ENCODE results near the gene ADIPOR1. TPM values are rescaled to one million over a fixed set of nuclear protein-coding genes. Genes with fewer than 3 reads are reported as not detected.

The ADIPOR1 gene
- polyA plus RNA-seq, 2 of the 4 experiments (the other 2 are of a cell fraction): 56.4 to 131 TPM

GRCh38 chr1:202944438-202944921 is 13.6 kb downstream of the ADIPOR1 start:
- DNase-seq (ENCODE audit: low read depth in 1 of 2, low spot score in 1 of 2) (no peak), FAIRE-seq (no peak), ATAC-seq (no peak)
- Histone ChIP-seq H3K4me1 (no peaks in the 10 kb centered on the region), H3K4me2 (no peak overlapping the region), H3K4me3 (no peak overlapping the region), H3K27ac (no peak overlapping the region), H3K9me3 (no peaks in the 10 kb centered on the region)
- 92% methylated on average over 5 of the region's 5 CpGs for WGBS (ENCODE audit: missing lambda C conversion rate)
- CTCF ChIA-PET: interaction anchor here (1.7 kb wide), 1 partner anchor 15 kb away, joined by 5 read pairs; no protein-coding TSS in a partner anchor
- TF ChIP-seq KDM5A (IDR thresholded peaks at IDR 0.05) (no peak), FOSB (CRISPR knock-in tag; IDR thresholded peaks at IDR 0.05) (no peak)
- POLR2A ChIA-PET: interaction anchor here (1.2 kb wide), 1 partner anchor 10 kb away, joined by 5 read pairs; no protein-coding TSS in a partner anchor

- ChIA-PET CTCF (interaction anchor here (2.5 kb wide), 1 partner anchor 10 kb away, joined by 8 read pairs; no protein-coding TSS in a partner anchor), POLR2A (no interaction called here)
- 96% methylated on average over 1 of the region's 1 CpG for WGBS (ENCODE audit: missing lambda C conversion rate)
- FAIRE-seq (no peak), ATAC-seq (no peak), DNase-seq (ENCODE audit: low read depth in 1 of 2, low spot score in 1 of 2) (no peak)
- H3K27ac ChIP-seq: no peak overlapping the region
- H3K4me2 ChIP-seq: no peak overlapping the region
- TF ChIP-seq JUNB (IDR thresholded peaks at IDR 0.05) (no peak), ESRRA (IDR thresholded peaks at IDR 0.05; ENCODE audit: borderline replicate concordance, low read length) (no peak), MAZ (IDR thresholded peaks at IDR 0.05; ENCODE audit: borderline replicate concordance, low read depth, low read length) (no peak), KDM5A (IDR thresholded peaks at IDR 0.05) (no peak), E2F6 (IDR thresholded peaks at IDR 0.05; ENCODE audit: borderline replicate concordance, low read depth) (no peak), CBX2 (IDR thresholded peaks at IDR 0.05; ENCODE audit: borderline replicate concordance, low read depth) (no peak)
- H3K9me3 ChIP-seq: no peaks in the 10 kb centered on the region
- no peaks in the 10 kb centered on the region for H3K4me1 ChIP-seq
- no peak overlapping the region for H3K4me3 ChIP-seq
Observed at GRCh38 chr1:202942426-202942825, 15.7 kb downstream of the ADIPOR1 start.

- TF ChIP-seq REST (IDR thresholded peaks at IDR 0.05) (no peak), EHMT2 (IDR thresholded peaks at IDR 0.05; ENCODE audit: low read depth) (no peak), RFX5 (IDR thresholded peaks at IDR 0.05) (no peak), ELK1 (IDR thresholded peaks at IDR 0.05; ENCODE audit: low read depth, low read length) (no peak), HOXB5 (CRISPR knock-in tag; IDR thresholded peaks at IDR 0.05) (no peak), HOXA7 (CRISPR knock-in tag; IDR thresholded peaks at IDR 0.05) (no peak), FOXS1 (CRISPR knock-in tag; IDR thresholded peaks at IDR 0.05) (no peak), ATOH8 (CRISPR knock-in tag; IDR thresholded peaks at IDR 0.05; ENCODE audit: low read depth) (no peak), RARB (CRISPR knock-in tag; IDR thresholded peaks at IDR 0.05) (no peak), CHD2 (IDR thresholded peaks at IDR 0.05; ENCODE audit: low read length, partially characterized antibody) (no peak), TFCP2L1 (CRISPR knock-in tag; IDR thresholded peaks at IDR 0.05) (no peak)
- ATAC-seq (no peak), FAIRE-seq (no peak), DNase-seq (ENCODE audit: low read depth in 1 of 2, low spot score in 1 of 2) (no peak)
- ChIA-PET POLR2A (no interaction called here), CTCF (interaction anchor here (0.6 to 1.2 kb wide), 2 partner anchors 14 to 117 kb away, joined by 3 to 4 read pairs; partner anchors contain the start of gene KLHL12)
- WGBS (ENCODE audit: missing lambda C conversion rate): 77% methylated on average over 4 of the region's 4 CpGs
- Histone ChIP-seq H3K27ac (no peak overlapping the region), H3K4me3 (no peak overlapping the region), H3K4me1 (no peaks in the 10 kb centered on the region), H3K9me3 (no peaks in the 10 kb centered on the region), H3K4me2 (no peak overlapping the region)
Observed at GRCh38 chr1:202941372-202941771, 16.7 kb downstream of the ADIPOR1 start.
